CD4-positive, alpha-beta T cell (primary cell): Measurements from ENCODE around the gene CYP11A1. TPM values are rescaled to one million over a fixed set of nuclear protein-coding genes. Genes with fewer than 3 reads are reported as not detected.

Experiments
- ATAC-seq: fragments of 200-7000 bp; cut with Tn5 transposase; one replicate; pipeline ENCODE4 v1.10.0; 2022; ENCODE audit warnings: mild to moderate bottlenecking; ENCODE audit not compliant: poor library complexity
- CTCF ChIA-PET: fragments of 350-600 bp; sonication (Branson Sonifier 250); formaldehyde crosslinking; loops from one replicate; lab custom pipeline; 2021; ENCODE audit warnings: antibody characterized with exemption, inconsistent platforms; lab: Charles Lee
- POLR2A ChIA-PET: fragments of 350-600 bp; sonication (Branson Sonifier 250); formaldehyde crosslinking; loops from one replicate; lab custom pipeline; 2021; ENCODE audit warnings: antibody characterized with exemption, inconsistent platforms; lab: Charles Lee
- DNase-seq, 14 experiments: peaks; one replicate each; pipeline ENCODE4 v3.0.0-alpha.2; 2013 to 2020; ENCODE audit warnings: mixed read lengths in 2 of 14
- H3K27ac ChIP-seq, 2 donors: one replicate each; pipeline versions ENCODE4 v1.5.1 to v1.7.0; 2013; ENCODE audit warnings: low read length in 2 of 2, low read depth in 1 of 2, mild to moderate bottlenecking in 1 of 2
- H3K27me3 ChIP-seq, 2 experiments: 1 replicate in 1 of 2; 2 replicates in 1 of 2; pipeline versions ENCODE4 v1.6.1 to v1.7.0; 2013; ENCODE audit warnings: low read length in 2 of 2, control low read depth in 1 of 2, mild to moderate bottlenecking in 1 of 2, moderate library complexity in 1 of 2; ENCODE audit not compliant: insufficient read depth in 2 of 2, control insufficient read depth in 1 of 2
- H3K36me3 ChIP-seq: one replicate; pipeline ENCODE4 v1.6.1; 2013; ENCODE audit warnings: low read length, control low read depth; ENCODE audit not compliant: insufficient read depth
- H3K4me1 ChIP-seq: one replicate; pipeline ENCODE4 v1.6.1; 2013; ENCODE audit warnings: low read length, control low read depth; ENCODE audit not compliant: insufficient read depth
- H3K4me3 ChIP-seq: one replicate; pipeline ENCODE4 v1.5.1; 2013; ENCODE audit warnings: mild to moderate bottlenecking, low read length, moderate library complexity
- H3K9me3 ChIP-seq, 2 experiments: 1 replicate in 1 of 2; 2 replicates in 1 of 2; pipeline versions ENCODE4 v1.6.1 to v1.7.0; 2013; ENCODE audit warnings: low read length in 2 of 2, mild to moderate bottlenecking in 2 of 2, control low read depth in 1 of 2, moderate library complexity in 1 of 2; ENCODE audit not compliant: control insufficient read depth in 1 of 2, insufficient read depth in 1 of 2
- H3K27ac Mint-ChIP-seq: one replicate; pipeline ENCODE4 v1.8.0; 2020; ENCODE audit warnings: mixed read lengths
- H3K27me3 Mint-ChIP-seq: one replicate; pipeline ENCODE4 v1.8.0; 2021; ENCODE audit warnings: mixed read lengths
- H3K36me3 Mint-ChIP-seq: one replicate; pipeline ENCODE4 v1.8.0; 2021; ENCODE audit warnings: low read depth, mixed read lengths
- H3K4me1 Mint-ChIP-seq: one replicate; pipeline ENCODE4 v1.8.0; 2021; ENCODE audit warnings: low read depth, mixed read lengths
- H3K4me3 Mint-ChIP-seq: one replicate; pipeline ENCODE4 v1.8.0; 2020; ENCODE audit warnings: mild to moderate bottlenecking, mixed read lengths
- H3K9me3 Mint-ChIP-seq: one replicate; pipeline ENCODE4 v1.8.0; 2020; ENCODE audit warnings: mixed read lengths
- CTCF ChIP-seq: fragments of 200-600 bp; IDR thresholded peaks from one replicate; pipeline ENCODE4 v1.8.0; 2022; ENCODE audit warnings: antibody characterized with exemption, mild to moderate bottlenecking
- intact Hi-C, 2 experiments: fragments of 100-400 bp; cut with DNase I in 1 of 2; cut with micrococcal nuclease in 1 of 2; formaldehyde crosslinking; loops; one replicate each; pipeline versions ENCODE4 v1.15.1 to v1.9.0; 2023 to 2025; cut with DNase I, micrococcal nuclease
- total RNA-seq, 174 experiments: library from RNA in 2 of 174; stranded (reverse) in 2 of 174; gene quantifications; one replicate each; pipeline ENCODE4 v1.2.3 and lab custom pipeline; 2021 to 2026

The CYP11A1 gene
- total RNA-seq, 2 experiments from 2014 or later, result not detected

- peak overlapping the region; percentile 86 for H3K4me3 Mint-ChIP-seq
- H3K27me3 Mint-ChIP-seq, result peaks cover 13% of the 10 kb centered on the region
- peaks cover 12% of the 10 kb centered on the region for H3K4me1 Mint-ChIP-seq
Observed at GRCh38 chr15:74374648-74375302, 7.3 kb upstream of the CYP11A1 start.

GRCh38 chr15:74373731-74374647, 6.5 kb upstream of the CYP11A1 start:
- CTCF ChIA-PET, result interaction anchor here (0.8 to 1.7 kb wide), 8 partner anchors 11 to 621 kb away, joined by 3 to 9 read pairs (median 4); partner anchors contain the start of genes SCAMP5, SEMA7A and UBL7
- peak; percentile 91 to 97 (median 95) for DNase-seq
- Histone ChIP-seq H3K9me3 (no peaks in the 10 kb centered on the region), H3K27ac (peak overlapping the region; percentile 51 to 54), H3K4me1 (peaks cover 26% of the 10 kb centered on the region), H3K4me3 (peak overlapping the region; percentile 94), H3K27me3 (peaks cover 0 to 2% of the 10 kb centered on the region in 2 experiments), H3K36me3 (no peaks in the 10 kb centered on the region)
- Mint-ChIP-seq H3K9me3 (no peaks in the 10 kb centered on the region), H3K36me3 (no peaks in the 10 kb centered on the region), H3K4me1 (peaks cover 12% of the 10 kb centered on the region), H3K27ac (peak overlapping the region; percentile 8), H3K27me3 (peaks cover 13% of the 10 kb centered on the region), H3K4me3 (peak overlapping the region; percentile 86)
- TF ChIP-seq CTCF, result peak; percentile 99
- POLR2A ChIA-PET, result interaction anchor here (0.7 to 1.4 kb wide), 2 partner anchors 87 to 564 kb away, joined by 3 to 5 read pairs; partner anchors contain the start of genes COX5A and UBL7
- ATAC-seq, result peak; percentile 95
- intact Hi-C loops, result loop anchor here (1.0 to 10.0 kb wide), 13 partner anchors 64 to 828 kb away; partner anchors contain the start of genes ARID3B (in 2 of the 2), C15orf39 (in 1 of the 2) and RPP25 (in 1 of the 2)

More at GRCh38 chr15:74374648-74375302, 7.3 kb upstream of the CYP11A1 start:
- DNase-seq, result peak in 2 of 14 experiments; percentile 8 to 10
- Mint-ChIP-seq H3K36me3 (no peaks in the 10 kb centered on the region), H3K27ac (peak overlapping the region; percentile 8), H3K9me3 (no peaks in the 10 kb centered on the region)
- peak; percentile 2 for ATAC-seq
- CTCF ChIA-PET, result interaction anchor here (0.8 to 1.7 kb wide), 9 partner anchors 10 to 620 kb away, joined by 3 to 9 read pairs (median 3); partner anchors contain the start of genes SCAMP5, SEMA7A and UBL7
- POLR2A ChIA-PET, result interaction anchor here (1.4 kb wide), 1 partner anchor 86 kb away, joined by 5 read pairs; the partner anchor contains the start of gene UBL7
- Histone ChIP-seq H3K4me1 (peaks cover 28% of the 10 kb centered on the region), H3K27ac (no peak overlapping the region), H3K9me3 (no peaks in the 10 kb centered on the region), H3K4me3 (peak overlapping the region; percentile 94), H3K27me3 (peaks cover 0 to 2% of the 10 kb centered on the region in 2 experiments), H3K36me3 (no peaks in the 10 kb centered on the region)
- intact Hi-C loops, result loop anchor here (1.0 to 10.0 kb wide), 7 partner anchors 64 to 828 kb away; partner anchors contain the start of genes ARID3B (in 1 of the 2), C15orf39 (in 1 of the 2) and RPP25 (in 1 of the 2)
- no peak for TF ChIP-seq CTCF
